Keratinocyte (primary cell): ENCODE data around the gene UBE2D2.

Source experiments
- EZH2 ChIP-seq: IDR thresholded peaks from one replicate; pipeline ENCODE4 v1.6.1; 2012; ENCODE audit warnings: inconsistent platforms, mild to moderate bottlenecking, low read length, moderate library complexity
- TF ChIP-seq, protein P1 (sequence below), 3 experiments: IDR thresholded peaks in 1 of 3; conservative IDR thresholded peaks in 1 of 3; optimal IDR thresholded peaks in 1 of 3; 2 replicates in 2 of 3; 3 replicates in 1 of 3; pipeline versions ENCODE3 to v1.5.1; 2011; ENCODE audit warnings: low read length in 3 of 3, mild to moderate bottlenecking in 3 of 3, moderate library complexity in 2 of 3, control low read depth in 1 of 3, inconsistent platforms in 1 of 3; ENCODE audit not compliant: insufficient read depth in 2 of 3; ENCODE audit errors: extremely low read depth in 1 of 3

GRCh38 chr5:139651853-139652787, 91.0 kb downstream of the UBE2D2 start:
- TF ChIP-seq, protein P1, sequence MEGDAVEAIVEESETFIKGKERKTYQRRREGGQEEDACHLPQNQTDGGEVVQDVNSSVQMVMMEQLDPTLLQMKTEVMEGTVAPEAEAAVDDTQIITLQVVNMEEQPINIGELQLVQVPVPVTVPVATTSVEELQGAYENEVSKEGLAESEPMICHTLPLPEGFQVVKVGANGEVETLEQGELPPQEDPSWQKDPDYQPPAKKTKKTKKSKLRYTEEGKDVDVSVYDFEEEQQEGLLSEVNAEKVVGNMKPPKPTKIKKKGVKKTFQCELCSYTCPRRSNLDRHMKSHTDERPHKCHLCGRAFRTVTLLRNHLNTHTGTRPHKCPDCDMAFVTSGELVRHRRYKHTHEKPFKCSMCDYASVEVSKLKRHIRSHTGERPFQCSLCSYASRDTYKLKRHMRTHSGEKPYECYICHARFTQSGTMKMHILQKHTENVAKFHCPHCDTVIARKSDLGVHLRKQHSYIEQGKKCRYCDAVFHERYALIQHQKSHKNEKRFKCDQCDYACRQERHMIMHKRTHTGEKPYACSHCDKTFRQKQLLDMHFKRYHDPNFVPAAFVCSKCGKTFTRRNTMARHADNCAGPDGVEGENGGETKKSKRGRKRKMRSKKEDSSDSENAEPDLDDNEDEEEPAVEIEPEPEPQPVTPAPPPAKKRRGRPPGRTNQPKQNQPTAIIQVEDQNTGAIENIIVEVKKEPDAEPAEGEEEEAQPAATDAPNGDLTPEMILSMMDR (optimal IDR thresholded peaks at IDR 0.05 in 1 of 3, IDR thresholded peaks at IDR 0.05 in 1 of 3, conservative IDR thresholded peaks at IDR 0.05 in 1 of 3; ENCODE audit: extremely low read depth in 1 of 3, insufficient read depth in 2 of 3, low read length in 3 of 3) = no peak
- no peak for TF ChIP-seq EZH2
